ENCODE data around the gene CDH13. TPM values are rescaled to one million over a fixed set of nuclear protein-coding genes. Genes with fewer than 3 reads are reported as not detected.

Gene CDH13
- polyA plus RNA-seq, 1 donor from 2014 or later: 3.2 TPM

DNA sequence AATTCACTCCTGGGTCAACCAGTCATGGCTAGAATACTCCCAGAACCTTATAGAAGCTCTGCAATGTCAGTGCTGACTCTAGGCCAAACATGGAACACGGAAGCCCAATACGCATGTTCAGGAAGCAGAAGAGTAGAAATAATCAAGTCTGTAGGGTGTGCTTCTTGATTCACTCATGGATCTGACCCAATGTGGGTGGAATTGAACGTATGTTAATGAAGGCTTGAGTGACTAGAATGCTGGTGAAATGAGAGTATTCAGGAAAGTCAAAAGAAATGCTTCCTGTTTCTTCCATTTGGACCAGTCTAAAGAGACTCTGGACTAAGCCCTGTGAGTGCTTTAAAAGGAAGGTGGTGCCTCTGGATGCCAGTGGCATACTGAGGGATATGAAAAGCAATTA, 395.0 kb downstream of the CDH13 start:
- no peaks in the 10 kb centered on the region for H3K27me3 ChIP-seq (ENCODE audit: insufficient read depth, low read depth, low read length)
- H4K20me1 ChIP-seq (ENCODE audit: insufficient read depth): no peaks in the 10 kb centered on the region
- H3K9ac ChIP-seq (ENCODE audit: low read length): no peak overlapping the region
- H3F3A ChIP-seq (ENCODE audit: insufficient read depth, low read length, poor library complexity, severe bottlenecking): no peaks in the 10 kb centered on the region
- H3K4me3 ChIP-seq (ENCODE audit: low read length): no peak overlapping the region
- H3K27ac ChIP-seq (ENCODE audit: low read length): no peak overlapping the region
- no peak for TF ChIP-seq REST (IDR thresholded peaks at IDR 0.05; ENCODE audit: borderline replicate concordance)
- TF ChIP-seq, protein P1, sequence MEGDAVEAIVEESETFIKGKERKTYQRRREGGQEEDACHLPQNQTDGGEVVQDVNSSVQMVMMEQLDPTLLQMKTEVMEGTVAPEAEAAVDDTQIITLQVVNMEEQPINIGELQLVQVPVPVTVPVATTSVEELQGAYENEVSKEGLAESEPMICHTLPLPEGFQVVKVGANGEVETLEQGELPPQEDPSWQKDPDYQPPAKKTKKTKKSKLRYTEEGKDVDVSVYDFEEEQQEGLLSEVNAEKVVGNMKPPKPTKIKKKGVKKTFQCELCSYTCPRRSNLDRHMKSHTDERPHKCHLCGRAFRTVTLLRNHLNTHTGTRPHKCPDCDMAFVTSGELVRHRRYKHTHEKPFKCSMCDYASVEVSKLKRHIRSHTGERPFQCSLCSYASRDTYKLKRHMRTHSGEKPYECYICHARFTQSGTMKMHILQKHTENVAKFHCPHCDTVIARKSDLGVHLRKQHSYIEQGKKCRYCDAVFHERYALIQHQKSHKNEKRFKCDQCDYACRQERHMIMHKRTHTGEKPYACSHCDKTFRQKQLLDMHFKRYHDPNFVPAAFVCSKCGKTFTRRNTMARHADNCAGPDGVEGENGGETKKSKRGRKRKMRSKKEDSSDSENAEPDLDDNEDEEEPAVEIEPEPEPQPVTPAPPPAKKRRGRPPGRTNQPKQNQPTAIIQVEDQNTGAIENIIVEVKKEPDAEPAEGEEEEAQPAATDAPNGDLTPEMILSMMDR (IDR thresholded peaks at IDR 0.05; ENCODE audit: poor library complexity, severe bottlenecking): no peak
- TF ChIP-seq EP300 (conservative IDR thresholded peaks at IDR 0.05; ENCODE audit: poor library complexity, severe bottlenecking): no peak
- no peak for TF ChIP-seq TAF1 (IDR thresholded peaks at IDR 0.05; ENCODE audit: low read depth)
- no peaks in the 10 kb centered on the region for H3K9me3 ChIP-seq (ENCODE audit: low read length)
- no peaks in the 10 kb centered on the region for H3K9me2 ChIP-seq (ENCODE audit: insufficient read depth, low read length)
- no peak overlapping the region for H3K4me2 ChIP-seq (ENCODE audit: low read length)
- no peaks in the 10 kb centered on the region for H3K79me2 ChIP-seq (replicated peaks; ENCODE audit: insufficient read depth, low read length)
- H2AFZ ChIP-seq (ENCODE audit: low read depth, low read length): no peak overlapping the region
- H3K36me3 ChIP-seq (ENCODE audit: insufficient read depth, low read length): no peaks in the 10 kb centered on the region

DNA sequence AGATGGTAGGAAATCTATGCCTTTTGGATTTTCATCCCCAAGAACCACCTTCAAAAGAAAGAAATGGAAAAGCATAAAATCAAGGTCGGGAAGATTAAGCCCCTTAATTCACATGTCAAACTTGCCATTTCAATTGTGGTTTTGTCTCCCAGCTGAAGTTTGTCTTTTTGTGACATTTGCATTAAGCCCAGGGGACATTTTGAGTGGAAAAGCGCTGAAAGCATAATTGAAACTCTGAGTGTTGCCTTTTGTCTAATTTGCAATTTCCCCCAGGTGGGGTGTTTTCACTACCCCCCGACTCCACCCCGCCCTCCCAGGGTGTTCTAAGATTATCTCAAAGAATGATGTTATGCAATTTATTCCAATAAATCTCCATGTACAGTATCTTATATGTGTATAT, 396.2 kb downstream of the CDH13 start:
- H3K9me3 ChIP-seq (ENCODE audit: low read length): no peaks in the 10 kb centered on the region
- no peak overlapping the region for H3K4me2 ChIP-seq (ENCODE audit: low read length)
- no peaks in the 10 kb centered on the region for H4K20me1 ChIP-seq (ENCODE audit: insufficient read depth)
- no peaks in the 10 kb centered on the region for H3K9me2 ChIP-seq (ENCODE audit: insufficient read depth, low read length)
- H3K4me3 ChIP-seq (ENCODE audit: low read length): no peak overlapping the region
- H3K9ac ChIP-seq (ENCODE audit: low read length): no peak overlapping the region
- H3K79me2 ChIP-seq (replicated peaks; ENCODE audit: insufficient read depth, low read length): no peaks in the 10 kb centered on the region
- TF ChIP-seq TAF1 (IDR thresholded peaks at IDR 0.05; ENCODE audit: low read depth): no peak
- TF ChIP-seq POLR2AphosphoS5 (IDR thresholded peaks at IDR 0.05): peak; percentile 13
- H3F3A ChIP-seq (ENCODE audit: insufficient read depth, low read length, poor library complexity, severe bottlenecking): no peaks in the 10 kb centered on the region
- no peak overlapping the region for H3K27ac ChIP-seq (ENCODE audit: low read length)
- no peaks in the 10 kb centered on the region for H3K36me3 ChIP-seq (ENCODE audit: insufficient read depth, low read length)
- H2AFZ ChIP-seq (ENCODE audit: low read depth, low read length): no peak overlapping the region
- H3K27me3 ChIP-seq (ENCODE audit: insufficient read depth, low read depth, low read length): no peaks in the 10 kb centered on the region

GRCh38 chr16:83023640-83024039, 396.9 kb downstream of the CDH13 start:
- H3K9ac ChIP-seq (ENCODE audit: low read length): no peak overlapping the region
- no peaks in the 10 kb centered on the region for H3K9me2 ChIP-seq (ENCODE audit: insufficient read depth, low read length)
- no peak overlapping the region for H3K27ac ChIP-seq (ENCODE audit: low read length)
- no peaks in the 10 kb centered on the region for H3F3A ChIP-seq (ENCODE audit: insufficient read depth, low read length, poor library complexity, severe bottlenecking)
- H3K9me3 ChIP-seq (ENCODE audit: low read length): no peaks in the 10 kb centered on the region
- no peak overlapping the region for H3K4me2 ChIP-seq (ENCODE audit: low read length)
- no peaks in the 10 kb centered on the region for H3K27me3 ChIP-seq (ENCODE audit: insufficient read depth, low read depth, low read length)
- H3K79me2 ChIP-seq (replicated peaks; ENCODE audit: insufficient read depth, low read length): no peaks in the 10 kb centered on the region
- H4K20me1 ChIP-seq (ENCODE audit: insufficient read depth): no peaks in the 10 kb centered on the region
- no peak overlapping the region for H3K4me3 ChIP-seq (ENCODE audit: low read length)
- H2AFZ ChIP-seq (ENCODE audit: low read depth, low read length): no peak overlapping the region
- no peaks in the 10 kb centered on the region for H3K36me3 ChIP-seq (ENCODE audit: insufficient read depth, low read length)
- no peak for TF ChIP-seq EP300 (conservative IDR thresholded peaks at IDR 0.05; ENCODE audit: poor library complexity, severe bottlenecking)
- no peak for TF ChIP-seq RAD21 (conservative IDR thresholded peaks at IDR 0.05)

Measured in neural cell (in vitro differentiated cells).